Measurements from ENCODE around the gene PLSCR4. TPM values are rescaled to one million over a fixed set of nuclear protein-coding genes. Genes with fewer than 3 reads are reported as not detected.

PLSCR4 gene
- total and polyA plus RNA-seq, 2 donors (not counting 3 experiments of a cell fraction or from before 2014, with no cell fraction given) = 81.5 to 91.7 TPM

DNA sequence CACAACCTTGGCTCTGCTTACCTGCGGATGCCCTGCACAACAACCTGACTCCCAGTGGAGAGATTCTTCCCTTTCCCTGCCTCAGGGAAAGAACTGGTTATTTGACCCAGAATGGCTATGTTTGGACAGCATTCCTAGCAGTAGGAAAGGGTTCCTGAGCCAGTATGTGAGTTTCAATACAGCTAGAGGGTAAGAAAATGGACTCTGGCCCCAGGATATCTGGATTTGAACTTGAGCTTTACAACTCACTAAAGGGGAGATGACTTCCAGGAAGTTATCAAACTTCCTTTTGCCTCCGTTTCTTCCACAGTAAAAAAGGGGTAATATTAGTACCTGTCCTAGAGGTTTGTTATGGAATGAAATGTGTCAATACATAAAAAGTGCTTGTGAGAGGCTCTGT lies 28.1 kb upstream of the PLSCR4 start:
- dilution Hi-C loops (cut with MboI; ENCODE audit: extremely low pct_ligation_motif_present, low sequenced_read_pairs) (no loop called here), intact Hi-C loops (cut with micrococcal nuclease) (loop anchor here (5.0 kb wide), 1 partner anchor 37 kb away; no protein-coding TSS in a partner anchor)
- Histone ChIP-seq H3K9me1 (replicated peaks; ENCODE audit: control insufficient read depth, extremely low read depth, insufficient read depth, low read length) (no peaks in the 10 kb centered on the region), H3K27me3 (ENCODE audit: control insufficient read depth in 2 of 2, insufficient read depth in 2 of 2, low read length in 2 of 2) (no peaks in the 10 kb centered on the region), H3K4me1 (ENCODE audit: control insufficient read depth, extremely low read depth, insufficient read depth, low read length) (peaks cover 48% of the 10 kb centered on the region), H3K9ac (replicated peaks; ENCODE audit: extremely low read depth, insufficient read depth, low read length) (no peak overlapping the region), H3K4me2 (ENCODE audit: insufficient read depth, low read length) (no peak overlapping the region), H3K36me3 (ENCODE audit: control insufficient read depth in 2 of 2, extremely low read depth in 1 of 2, insufficient read depth in 2 of 2, low read length in 2 of 2) (no peaks in the 10 kb centered on the region), H3K27ac (ENCODE audit: insufficient read depth, low read depth, low read length) (no peak overlapping the region), H2AFZ (ENCODE audit: low read depth, low read length) (no peak overlapping the region), H3K4me3 (replicated peaks in 1 of 3; ENCODE audit: insufficient read depth in 1 of 3, low read depth in 1 of 3, low read length in 3 of 3) (no peak overlapping the region), H3K9me3 (replicated peaks; ENCODE audit: control insufficient read depth, insufficient read depth, low read length) (no peaks in the 10 kb centered on the region), H4K20me1 (replicated peaks; ENCODE audit: control insufficient read depth, extremely low read depth, insufficient read depth, low read length) (no peaks in the 10 kb centered on the region), H3K79me2 (ENCODE audit: control insufficient read depth, insufficient read depth, low read length) (no peaks in the 10 kb centered on the region)
- BruUV-seq (replicated peaks) = no TSS peak
- POLR2A ChIA-PET = interaction anchor here (1.4 kb wide), 1 partner anchor 266 kb away, joined by 5 read pairs; the partner anchor contains the start of gene PLSCR1
- FAIRE-seq (no peak), DNase-seq (ENCODE audit: low read depth, low spot score) (peak; percentile 25)
- TF ChIP-seq EZH2 (IDR thresholded peaks at IDR 0.05; ENCODE audit: borderline replicate concordance, low read depth, low read length, severe bottlenecking) (no peak), POLR2A (IDR thresholded peaks at IDR 0.05; ENCODE audit: low read depth, low read length) (no peak), JUN (IDR thresholded peaks at IDR 0.05; ENCODE audit: borderline replicate concordance, insufficient read depth, insufficient read length, low read depth) (no peak), FOS (IDR thresholded peaks at IDR 0.05; ENCODE audit: borderline replicate concordance, insufficient read depth, low read length) (no peak), MYC (IDR thresholded peaks at IDR 0.05; ENCODE audit: low read depth, low read length) (no peak), GATA2 (IDR thresholded peaks at IDR 0.05; ENCODE audit: insufficient read depth, insufficient read length, low read depth, low read length) (no peak), POLR2AphosphoS5 (IDR thresholded peaks at IDR 0.05; ENCODE audit: insufficient read depth, low read depth, low read length) (no peak)
- TF ChIP-seq, protein P1, sequence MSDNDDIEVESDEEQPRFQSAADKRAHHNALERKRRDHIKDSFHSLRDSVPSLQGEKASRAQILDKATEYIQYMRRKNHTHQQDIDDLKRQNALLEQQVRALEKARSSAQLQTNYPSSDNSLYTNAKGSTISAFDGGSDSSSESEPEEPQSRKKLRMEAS (IDR thresholded peaks at IDR 0.05; ENCODE audit: insufficient read depth, insufficient read length) = no peak
- CTCF ChIA-PET = interaction anchor here (2.1 to 3.1 kb wide), 2 partner anchors 30 to 48 kb away, joined by 18 to 29 read pairs; no protein-coding TSS in a partner anchor
